Fibroblast of villous mesenchyme (primary cell): ENCODE data around the gene CCND1. TPM values are rescaled to one million over a fixed set of nuclear protein-coding genes. Genes with fewer than 3 reads are reported as not detected.

Experiments used
- DNase-seq: peaks from one replicate; pipeline ENCODE4 v3.0.0-alpha.2; 2010; ENCODE audit warnings: low read depth
- H3K4me3 ChIP-seq: 2 replicates; pipeline ENCODE4 v1.5.1; 2011; ENCODE audit warnings: low read depth, mild to moderate bottlenecking, low read length
- CTCF ChIP-seq: IDR thresholded peaks from 2 replicates; pipeline ENCODE4 v1.5.1; 2012; ENCODE audit warnings: low read depth, mild to moderate bottlenecking, low read length; ENCODE audit not compliant: insufficient read depth
- total RNA-seq: library from RNA; depleted of rRNA; stranded (reverse); fragments of >200 nt; gene quantifications from 2 replicates; pipeline ENCODE4 v1.2.3, GENCODE V29; 2012

The CCND1 gene
- total RNA-seq, 1 donor: 365 TPM

GRCh38 chr11:69649576-69649900 lies 8.6 kb downstream of the CCND1 start:
- DNase-seq: no peak
- TF ChIP-seq CTCF: no peak
- H3K4me3 ChIP-seq: no peak overlapping the region

DNA sequence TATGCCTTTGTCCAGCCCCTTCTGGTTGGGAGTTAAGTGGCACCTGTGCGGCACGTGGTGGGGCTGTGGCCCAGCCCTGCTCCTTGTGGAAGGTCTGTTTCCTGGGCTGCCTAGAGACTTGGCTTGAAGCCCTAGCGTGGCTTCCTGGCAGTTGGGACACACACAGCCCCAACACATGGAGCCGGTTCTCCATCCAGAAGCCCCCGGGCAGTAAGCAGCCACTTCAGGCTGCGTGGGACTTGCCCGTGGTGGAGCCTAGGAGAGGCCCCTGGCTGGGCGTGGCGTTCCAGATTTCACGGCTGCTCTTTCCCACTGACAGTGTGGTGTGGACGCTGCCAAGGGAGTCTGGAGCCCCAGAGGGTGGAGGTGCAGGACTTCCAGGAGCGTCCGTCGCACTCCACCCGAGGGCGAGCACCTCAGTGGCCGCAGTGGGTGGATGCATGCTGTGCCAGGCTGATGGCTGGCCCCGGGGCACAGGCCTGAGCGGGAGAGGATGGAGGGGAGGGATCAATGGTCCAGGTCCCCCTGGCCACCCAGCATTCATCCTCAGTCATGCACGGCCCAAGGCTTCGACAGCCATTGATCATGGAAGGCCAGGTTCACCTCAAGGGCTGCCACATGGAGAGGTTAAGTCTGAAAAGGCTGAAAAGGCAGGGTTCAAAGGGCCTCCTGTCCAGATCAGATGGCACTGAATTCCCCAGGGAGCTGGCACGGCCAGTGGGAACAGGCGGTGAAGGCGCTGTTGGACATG lies 9.3 kb downstream of the CCND1 start:
- DNase-seq: no peak
- no peak for TF ChIP-seq CTCF
- H3K4me3 ChIP-seq: no peak overlapping the region

GRCh38 chr11:69650832-69651344 lies 9.9 kb downstream of the CCND1 start:
- H3K4me3 ChIP-seq: no peak overlapping the region
- no peak for TF ChIP-seq CTCF
- DNase-seq: no peak

DNA sequence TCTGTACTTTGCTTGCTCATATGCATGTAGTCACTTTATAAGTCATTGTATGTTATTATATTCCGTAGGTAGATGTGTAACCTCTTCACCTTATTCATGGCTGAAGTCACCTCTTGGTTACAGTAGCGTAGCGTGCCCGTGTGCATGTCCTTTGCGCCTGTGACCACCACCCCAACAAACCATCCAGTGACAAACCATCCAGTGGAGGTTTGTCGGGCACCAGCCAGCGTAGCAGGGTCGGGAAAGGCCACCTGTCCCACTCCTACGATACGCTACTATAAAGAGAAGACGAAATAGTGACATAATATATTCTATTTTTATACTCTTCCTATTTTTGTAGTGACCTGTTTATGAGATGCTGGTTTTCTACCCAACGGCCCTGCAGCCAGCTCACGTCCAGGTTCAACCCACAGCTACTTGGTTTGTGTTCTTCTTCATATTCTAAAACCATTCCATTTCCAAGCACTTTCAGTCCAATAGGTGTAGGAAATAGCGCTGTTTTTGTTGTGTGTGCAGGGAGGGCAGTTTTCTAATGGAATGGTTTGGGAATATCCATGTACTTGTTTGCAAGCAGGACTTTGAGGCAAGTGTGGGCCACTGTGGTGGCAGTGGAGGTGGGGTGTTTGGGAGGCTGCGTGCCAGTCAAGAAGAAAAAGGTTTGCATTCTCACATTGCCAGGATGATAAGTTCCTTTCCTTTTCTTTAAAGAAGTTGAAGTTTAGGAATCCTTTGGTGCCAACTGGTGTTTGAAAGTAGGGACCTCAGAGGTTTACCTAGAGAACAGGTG lies 11.1 kb downstream of the CCND1 start:
- no peak for DNase-seq
- no peak for TF ChIP-seq CTCF
- H3K4me3 ChIP-seq: no peak overlapping the region

- no peak overlapping the region for H3K4me3 ChIP-seq
- DNase-seq: no peak
- TF ChIP-seq CTCF: no peak
Measured at GRCh38 chr11:69652999-69653398, 12.0 kb downstream of the CCND1 start.

- TF ChIP-seq CTCF: no peak
- DNase-seq: no peak
- no peak overlapping the region for H3K4me3 ChIP-seq
Measured at GRCh38 chr11:69653406-69653960, 12.5 kb downstream of the CCND1 start.
